GM19035 (cell line): ENCODE results near the gene CACNA2D2.

ENCODE experiments used
- ATAC-seq: cut with Tn5 transposase; IDR thresholded peaks from one replicate; pipeline ENCODE4 v1.9.1; 2021; ENCODE audit not compliant: unreplicated experiment

CACNA2D2 gene

GRCh38 chr3:50353245-50354004, 150.0 kb downstream of the CACNA2D2 start:
- no peak for ATAC-seq

GRCh38 chr3:50352781-50353180, 150.7 kb downstream of the CACNA2D2 start:
- ATAC-seq: no peak

DNA sequence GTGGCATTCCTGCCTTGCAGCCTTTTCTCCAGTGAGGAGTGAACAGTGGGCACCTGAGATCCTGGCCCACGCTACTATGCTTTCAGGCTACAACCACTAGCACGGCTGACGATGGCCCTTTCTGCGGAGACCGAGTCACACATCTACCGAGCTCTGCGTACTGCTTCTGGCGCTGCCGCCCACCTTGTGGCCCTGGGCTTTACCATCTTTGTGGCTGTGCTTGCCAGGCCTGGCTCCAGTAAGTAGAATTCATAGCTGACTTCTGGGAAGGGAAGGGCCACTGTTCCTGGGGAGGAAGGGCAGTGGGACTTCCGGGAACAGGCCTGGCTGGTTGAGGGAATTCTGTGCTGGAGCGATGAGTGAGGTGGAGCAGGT, 152.1 kb downstream of the CACNA2D2 start:
- ATAC-seq: no peak

- ATAC-seq: peak; percentile 80
Measured at GRCh38 chr3:50350527-50351322, 152.7 kb downstream of the CACNA2D2 start, which contains the start of the genes CYB561D2 and NPRL2. Gene CYB561D2, plus strand, starts transcription at chr3:50350862. Its CDS starts 572 bp downstream, at chr3:50351434. Gene NPRL2, minus strand, starts transcription at chr3:50350775. Its CDS starts 123 bp downstream, at chr3:50350652.

DNA sequence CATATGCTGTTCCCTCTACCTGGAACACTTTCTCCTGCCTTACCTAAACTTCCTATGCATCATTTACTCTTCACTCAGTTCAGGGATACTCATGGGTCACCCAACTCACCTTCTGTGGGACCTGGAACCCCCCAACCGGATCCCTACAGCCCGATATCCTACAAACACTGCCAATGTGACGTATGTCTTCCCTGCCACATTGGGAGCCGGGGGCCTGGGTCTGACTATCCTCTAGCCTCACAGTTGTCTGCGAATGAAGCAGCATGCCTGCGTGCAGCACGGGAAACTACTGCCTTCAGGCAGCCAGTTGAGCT, 153.3 kb downstream of the CACNA2D2 start:
- ATAC-seq: no peak

GRCh38 chr3:50347187-50347813, 156.1 kb downstream of the CACNA2D2 start:
- no peak for ATAC-seq

DNA sequence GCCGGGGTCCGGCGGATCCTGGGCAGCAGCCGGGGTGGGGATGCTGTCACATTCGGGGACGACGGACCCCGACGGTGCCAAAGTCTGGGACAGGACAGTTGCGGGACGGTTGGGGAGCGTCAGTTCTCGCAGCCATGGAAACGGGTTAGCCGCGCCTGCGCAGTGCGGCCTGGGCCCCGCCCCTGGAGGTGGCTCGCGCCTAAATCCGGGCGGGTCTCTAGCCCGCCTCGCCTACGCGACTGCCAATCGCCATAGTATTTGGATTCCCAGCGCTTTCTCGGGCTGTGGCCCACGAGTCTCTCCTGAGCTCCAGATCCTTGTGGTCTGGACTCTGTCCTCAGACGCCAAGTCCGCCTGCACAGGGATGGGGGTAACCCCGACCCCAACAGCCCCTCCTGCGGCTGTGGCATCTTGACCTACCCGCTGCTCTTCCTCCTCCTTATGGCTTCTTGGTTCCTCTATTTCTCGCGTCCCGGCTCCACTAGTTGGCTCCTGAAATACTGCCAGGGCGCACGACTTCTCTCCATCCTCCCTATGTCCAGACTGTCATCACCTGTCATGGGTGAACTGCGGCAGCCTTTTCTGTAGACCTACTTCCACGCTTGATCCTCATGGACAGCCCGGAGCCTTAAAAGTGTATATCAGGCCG, 157.7 kb downstream of the CACNA2D2 start, which contains the start of gene ZMYND10:
Gene ZMYND10 (minus strand): TSS at position 147 of the 649 bp plus-strand sequence. CDS start 153 bp downstream, outside the sequence.
- ATAC-seq: no peak

DNA sequence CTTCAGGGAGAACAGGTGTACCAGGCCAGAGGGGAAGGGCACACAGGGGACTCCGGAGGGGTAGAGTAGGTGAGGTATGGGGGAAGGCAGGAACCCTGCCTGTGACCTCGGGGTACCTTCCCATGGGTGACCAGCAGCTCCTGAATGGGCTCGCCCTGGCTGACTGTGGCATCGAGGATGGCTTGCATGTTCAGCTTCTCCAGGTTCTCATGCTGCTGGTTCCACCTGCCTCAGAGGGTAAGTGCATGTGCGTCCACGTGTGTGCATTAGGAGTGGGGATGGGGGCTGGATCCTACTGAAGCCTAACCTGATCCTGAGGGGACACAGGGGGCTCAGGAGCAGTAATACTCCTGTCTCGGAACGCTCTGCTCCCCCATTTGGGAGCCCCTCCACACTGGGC, 158.4 kb downstream of the CACNA2D2 start:
- no peak for ATAC-seq

GRCh38 chr3:50342813-50343633, 160.4 kb downstream of the CACNA2D2 start:
- ATAC-seq: no peak

GRCh38 chr3:50341996-50342650, 161.3 kb downstream of the CACNA2D2 start:
- ATAC-seq: no peak

- ATAC-seq: no peak
Measured at GRCh38 chr3:50341537-50341936, 161.9 kb downstream of the CACNA2D2 start.

DNA sequence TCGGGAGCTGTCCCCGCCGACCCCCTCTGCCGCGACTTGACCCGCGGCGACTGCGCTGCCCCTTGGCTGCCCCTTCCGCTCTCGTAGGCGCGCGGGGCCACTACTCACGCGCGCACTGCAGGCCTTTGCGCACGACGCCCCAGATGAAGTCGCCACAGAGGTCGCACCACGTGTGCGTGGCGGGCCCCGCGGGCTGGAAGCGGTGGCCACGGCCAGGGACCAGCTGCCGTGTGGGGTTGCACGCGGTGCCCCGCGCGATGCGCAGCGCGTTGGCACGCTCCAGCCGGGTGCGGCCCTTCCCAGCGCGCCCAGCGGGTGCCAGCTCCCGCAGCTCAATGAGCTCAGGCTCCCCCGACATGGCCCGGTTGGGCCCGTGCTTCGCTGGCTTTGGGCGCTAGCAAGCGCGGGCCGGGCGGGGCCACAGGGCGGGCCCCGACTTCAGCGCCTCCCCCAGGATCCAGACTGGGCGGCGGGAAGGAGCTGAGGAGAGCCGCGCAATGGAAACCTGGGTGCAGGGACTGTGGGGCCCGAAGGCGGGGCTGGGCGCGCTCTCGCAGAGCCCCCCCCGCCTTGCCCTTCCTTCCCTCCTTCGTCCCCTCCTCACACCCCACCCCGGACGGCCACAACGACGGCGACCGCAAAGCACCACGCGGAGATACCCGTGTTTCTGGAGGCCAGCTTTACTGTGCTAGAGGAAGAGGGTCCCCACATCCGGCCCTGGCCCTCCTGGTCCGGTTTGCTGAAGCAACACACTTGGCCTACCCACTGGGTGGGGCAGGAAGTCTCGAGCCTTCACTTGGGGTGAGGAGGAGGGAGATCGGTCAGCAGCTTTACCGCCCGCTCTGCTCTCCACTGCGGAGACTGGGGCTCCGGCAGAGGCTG, 162.7 kb downstream of the CACNA2D2 start, which contains the start of gene RASSF1:
Gene RASSF1 (minus strand): TSS at position 389 of the 882 bp plus-strand sequence. CDS start 31 bp downstream, at position 358.
- ATAC-seq: no peak

- no peak for ATAC-seq
Measured at GRCh38 chr3:50340147-50340447, 163.3 kb downstream of the CACNA2D2 start.

DNA sequence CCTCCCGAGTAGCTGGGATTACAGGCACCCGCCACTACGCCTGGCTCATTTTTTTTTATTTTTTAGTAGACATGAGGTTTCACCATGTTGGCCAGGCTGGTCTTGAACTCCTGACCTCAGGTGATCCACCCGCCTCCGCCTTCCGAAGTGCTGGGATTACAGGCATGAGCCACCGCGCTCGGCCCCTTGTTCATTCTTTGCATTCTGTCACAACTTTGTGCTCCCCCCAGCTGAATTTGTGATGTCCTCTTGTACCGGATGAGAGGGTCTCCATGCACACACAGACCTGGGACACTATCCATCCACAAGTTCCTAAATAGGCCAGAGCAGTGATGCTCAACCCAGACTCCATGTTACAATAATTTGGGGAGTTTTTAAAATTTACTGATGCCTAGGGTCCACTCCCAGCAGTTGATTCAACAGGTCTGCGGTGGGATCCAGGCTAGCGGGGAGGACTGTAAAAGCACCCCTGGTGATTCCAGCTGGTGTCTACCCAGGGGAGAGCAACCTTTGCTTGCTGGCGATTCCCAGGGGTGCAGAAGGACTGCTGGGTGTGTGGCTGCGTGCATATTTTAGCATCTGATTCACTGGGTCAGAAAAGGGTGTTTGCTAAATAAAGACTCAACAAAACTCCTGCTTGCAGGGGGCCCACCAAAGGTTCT, 163.8 kb downstream of the CACNA2D2 start:
- ATAC-seq: no peak

DNA sequence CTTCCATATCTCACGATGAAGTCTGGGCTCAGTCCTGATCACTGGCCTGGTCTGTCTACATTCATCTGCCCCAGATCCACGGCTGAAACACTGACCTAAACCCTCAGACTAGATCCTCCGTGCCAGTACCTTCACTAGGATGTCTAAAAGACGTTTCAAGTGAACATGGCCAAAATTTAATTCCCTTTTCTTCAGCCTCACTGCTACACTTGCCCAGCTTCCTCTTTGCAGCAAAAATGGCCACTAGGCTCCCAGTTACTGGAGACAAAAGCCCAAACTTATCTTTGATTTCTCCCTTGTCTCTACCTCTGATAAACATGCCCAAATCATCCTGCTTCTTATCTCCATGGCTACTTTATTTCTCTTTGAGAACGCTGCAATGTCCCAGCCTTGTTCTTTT, 164.5 kb downstream of the CACNA2D2 start:
- ATAC-seq: no peak

DNA sequence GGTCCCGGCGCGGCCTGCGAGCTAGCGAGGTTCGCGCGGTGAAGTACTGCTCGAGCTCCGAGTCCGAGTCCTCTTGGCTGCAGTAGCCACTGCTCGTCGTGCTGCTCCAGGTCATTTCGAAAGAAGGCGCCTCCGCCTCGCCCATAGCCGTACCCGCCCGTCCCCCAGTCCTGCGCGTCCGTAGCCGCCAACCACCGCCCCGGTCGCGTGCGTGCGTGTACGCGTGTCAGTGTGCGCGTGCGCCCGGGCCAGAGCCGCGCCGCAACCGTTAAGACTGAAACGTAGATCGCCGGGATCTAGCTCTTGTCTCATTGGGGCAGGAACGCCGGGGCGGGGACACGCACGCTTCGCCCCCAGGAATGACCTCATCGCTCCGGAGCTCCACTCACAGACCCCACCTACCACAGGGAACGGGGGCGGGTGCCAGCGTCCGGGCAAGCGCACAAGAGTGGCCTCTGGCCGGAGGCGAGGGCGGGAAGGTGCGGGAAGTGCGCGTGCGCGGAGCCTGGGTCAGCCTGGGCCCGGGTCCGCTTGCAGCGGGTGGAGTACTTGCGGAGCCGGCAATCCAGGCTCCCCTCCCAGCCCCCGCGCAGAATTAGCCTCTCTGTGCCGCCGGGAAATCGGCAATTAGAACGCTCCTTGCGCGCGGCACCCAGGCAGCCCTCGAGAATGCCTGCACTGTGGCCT, 166.1 kb downstream of the CACNA2D2 start:
- ATAC-seq: peak; percentile 78

- ATAC-seq: peak; percentile 39
Measured at GRCh38 chr3:50336452-50337174, 166.8 kb downstream of the CACNA2D2 start.
